Body of pancreas (tissue), 4 donors: ENCODE data around the gene HDGFL1. TPM values are rescaled to one million over a fixed set of nuclear protein-coding genes. Genes with fewer than 3 reads are reported as not detected.

Experiments
- ATAC-seq: fragments of 150-250 bp; one replicate; pipeline ENCODE4 v1.9.1; 2016
- DNase-seq, 4 donors: peaks; one replicate each; pipeline ENCODE4 v3.0.0-alpha.2; 2019
- H3K27ac ChIP-seq, 4 donors: fragments of 200-600 bp; sonication (generic); 1 replicate in 3 of 4; 2 replicates in 1 of 4; pipeline versions ENCODE4 v1.5.1 to v1.6.1; 2016 to 2019; ENCODE audit warnings: mild to moderate bottlenecking in 1 of 4, mixed read lengths in 1 of 4, moderate library complexity in 1 of 4
- H3K27me3 ChIP-seq, 2 donors: fragments of 200-600 bp; sonication (generic); one replicate each; pipeline ENCODE4 v1.6.0; 2016; ENCODE audit warnings: mild to moderate bottlenecking in 1 of 2
- H3K36me3 ChIP-seq, 2 donors: fragments of 200-600 bp; sonication (generic); replicated peaks in 1 of 2; 2 replicates each; pipeline ENCODE4 v1.5.1; 2016; ENCODE audit warnings: low read depth in 2 of 2; ENCODE audit not compliant: insufficient read depth in 1 of 2
- H3K4me1 ChIP-seq: fragments of 200-600 bp; sonication (generic); one replicate; pipeline ENCODE4 v1.6.0; 2016
- H3K4me3 ChIP-seq, 2 donors: fragments of 200-600 bp; sonication (generic); 1 replicate in 1 of 2; 2 replicates in 1 of 2; pipeline ENCODE4 v1.5.1; 2016 to 2019
- H3K9me3 ChIP-seq, 3 donors: fragments of 200-600 bp; sonication (generic); 1 replicate in 2 of 3; 2 replicates in 1 of 3; pipeline ENCODE4 v1.5.1; 2016
- POLR2A ChIP-seq, 3 donors: fragments of 450-650 bp; IDR thresholded peaks; one replicate each; pipeline ENCODE4 v1.6.1; 2016; ENCODE audit warnings: antibody characterized with exemption in 3 of 3, mild to moderate bottlenecking in 2 of 3
- WGBS, 2 donors: methylation state at CpG; one replicate each; pipeline ENCODE4 v1.1.5; 2017; 5-methylcytosine and 5-hydroxymethylcytosine counted together
- intact Hi-C: fragments of 100-400 bp; cut with DNase I; formaldehyde crosslinking; loops from one replicate; pipeline ENCODE4 v1.15.1; 2023
- total RNA-seq, 2 donors: library from RNA; depleted of rRNA; stranded (reverse); fragments of >200 nt; gene quantifications; one replicate each; pipeline ENCODE4 v1.1.0, GENCODE V29; 2016
- TF ChIP-seq, protein P1 (sequence below), 7 experiments: fragments of 450-650 bp in 4 of 7; fragments of 200-600 bp in 3 of 7; sonication (generic) in 3 of 7; IDR thresholded peaks; one replicate each; pipeline ENCODE4 v1.5.1; 2016 to 2019; ENCODE audit warnings: antibody characterized with exemption in 7 of 7

HDGFL1 gene
- total RNA-seq, 2 donors from 2014 or later = not detected

DNA sequence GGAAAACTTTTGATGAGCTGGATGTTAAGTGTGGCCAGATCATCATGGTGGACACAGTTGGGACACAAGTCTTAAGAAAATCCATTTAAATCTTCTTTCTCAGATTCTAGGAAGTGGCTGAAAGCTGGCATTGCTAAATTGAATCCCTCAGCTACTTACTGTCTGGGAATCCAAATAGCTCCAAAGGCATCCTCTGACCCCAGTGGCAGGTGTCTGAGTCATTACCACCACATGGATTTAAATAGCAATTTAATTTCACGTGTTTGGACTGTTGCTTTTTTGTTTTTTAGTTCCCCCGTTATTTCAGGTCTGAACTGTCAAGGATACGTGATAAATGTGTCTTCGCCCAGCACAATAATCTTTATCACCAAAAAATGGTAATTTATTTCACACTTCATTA is 33.2 kb upstream of the HDGFL1 start:
- intact Hi-C loops = no loop called here
- no peak overlapping the region for H3K27ac ChIP-seq

DNA sequence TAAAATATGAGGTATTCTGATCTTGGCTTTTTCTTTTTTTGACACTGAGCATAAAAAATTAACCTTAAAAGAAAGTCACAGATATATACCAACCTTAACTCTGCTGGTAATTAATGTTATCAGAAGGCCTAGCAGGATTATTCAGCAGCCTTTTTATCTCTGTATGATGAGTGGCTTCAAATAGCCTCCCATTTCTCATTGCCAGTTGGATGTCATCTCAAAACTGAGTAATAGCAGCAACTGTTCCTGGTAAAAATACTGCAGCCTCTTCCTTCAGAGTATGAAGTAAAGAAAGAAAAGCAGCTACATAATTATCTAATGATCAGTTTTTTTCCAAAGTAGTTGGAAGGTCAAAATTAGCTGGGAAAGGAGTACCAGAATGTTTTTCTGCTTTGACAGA is 24.9 kb upstream of the HDGFL1 start:
- DNase-seq = no peak
- Histone ChIP-seq H3K36me3 (no peaks in the 10 kb centered on the region), H3K9me3 (no peaks in the 10 kb centered on the region), H3K4me1 (no peaks in the 10 kb centered on the region), H3K4me3 (no peak overlapping the region), H3K27me3 (no peaks in the 10 kb centered on the region), H3K27ac (no peak overlapping the region)
- no peak for ATAC-seq
- TF ChIP-seq, protein P1, sequence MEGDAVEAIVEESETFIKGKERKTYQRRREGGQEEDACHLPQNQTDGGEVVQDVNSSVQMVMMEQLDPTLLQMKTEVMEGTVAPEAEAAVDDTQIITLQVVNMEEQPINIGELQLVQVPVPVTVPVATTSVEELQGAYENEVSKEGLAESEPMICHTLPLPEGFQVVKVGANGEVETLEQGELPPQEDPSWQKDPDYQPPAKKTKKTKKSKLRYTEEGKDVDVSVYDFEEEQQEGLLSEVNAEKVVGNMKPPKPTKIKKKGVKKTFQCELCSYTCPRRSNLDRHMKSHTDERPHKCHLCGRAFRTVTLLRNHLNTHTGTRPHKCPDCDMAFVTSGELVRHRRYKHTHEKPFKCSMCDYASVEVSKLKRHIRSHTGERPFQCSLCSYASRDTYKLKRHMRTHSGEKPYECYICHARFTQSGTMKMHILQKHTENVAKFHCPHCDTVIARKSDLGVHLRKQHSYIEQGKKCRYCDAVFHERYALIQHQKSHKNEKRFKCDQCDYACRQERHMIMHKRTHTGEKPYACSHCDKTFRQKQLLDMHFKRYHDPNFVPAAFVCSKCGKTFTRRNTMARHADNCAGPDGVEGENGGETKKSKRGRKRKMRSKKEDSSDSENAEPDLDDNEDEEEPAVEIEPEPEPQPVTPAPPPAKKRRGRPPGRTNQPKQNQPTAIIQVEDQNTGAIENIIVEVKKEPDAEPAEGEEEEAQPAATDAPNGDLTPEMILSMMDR (IDR thresholded peaks at IDR 0.05) = no peak
- no peak for TF ChIP-seq POLR2A (IDR thresholded peaks at IDR 0.05)
- intact Hi-C loops = no loop called here

More for the DNA sequence above, 33.2 kb upstream of the HDGFL1 start:
- WGBS, 2 donors = 77 to 81% methylated on average over 4 of the region's 4 CpGs
- ATAC-seq (no peak), DNase-seq (no peak)
- H3K4me1 ChIP-seq = no peaks in the 10 kb centered on the region
- no peaks in the 10 kb centered on the region for H3K9me3 ChIP-seq
- H3K27me3 ChIP-seq = no peaks in the 10 kb centered on the region
- H3K36me3 ChIP-seq = no peaks in the 10 kb centered on the region
- TF ChIP-seq, protein P1 (IDR thresholded peaks at IDR 0.05) = no peak
- TF ChIP-seq POLR2A (IDR thresholded peaks at IDR 0.05) = no peak
- H3K4me3 ChIP-seq = no peak overlapping the region

DNA sequence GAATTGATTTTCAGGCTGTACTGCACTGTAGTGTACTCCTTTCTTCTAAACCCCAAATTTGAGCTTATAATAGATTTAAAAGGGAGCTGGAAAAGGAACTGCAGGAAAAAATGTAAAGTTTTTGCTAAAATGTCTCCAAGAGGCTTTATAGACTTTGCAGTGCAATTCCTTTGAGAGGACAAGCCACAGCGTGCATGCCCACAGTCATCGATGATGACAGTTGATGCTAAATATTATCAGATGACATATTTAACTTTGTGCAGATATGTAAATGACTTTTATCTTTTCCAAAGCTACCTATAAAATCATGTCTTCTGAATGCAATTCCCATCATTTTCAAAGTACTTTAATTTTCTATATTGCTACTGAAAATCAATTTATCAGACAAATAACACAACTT is 24.3 kb upstream of the HDGFL1 start:
- no peak overlapping the region for H3K27ac ChIP-seq
- no peaks in the 10 kb centered on the region for H3K27me3 ChIP-seq
- TF ChIP-seq, protein P1 (IDR thresholded peaks at IDR 0.05) = no peak
- no peak for TF ChIP-seq POLR2A (IDR thresholded peaks at IDR 0.05)
- H3K4me1 ChIP-seq = no peaks in the 10 kb centered on the region
- intact Hi-C loops = no loop called here
- DNase-seq = no peak
- ATAC-seq = no peak
- no peaks in the 10 kb centered on the region for H3K9me3 ChIP-seq
- WGBS, 2 donors = 96% methylated on average over 2 of the region's 2 CpGs
- H3K36me3 ChIP-seq = no peaks in the 10 kb centered on the region
- no peak overlapping the region for H3K4me3 ChIP-seq

DNA sequence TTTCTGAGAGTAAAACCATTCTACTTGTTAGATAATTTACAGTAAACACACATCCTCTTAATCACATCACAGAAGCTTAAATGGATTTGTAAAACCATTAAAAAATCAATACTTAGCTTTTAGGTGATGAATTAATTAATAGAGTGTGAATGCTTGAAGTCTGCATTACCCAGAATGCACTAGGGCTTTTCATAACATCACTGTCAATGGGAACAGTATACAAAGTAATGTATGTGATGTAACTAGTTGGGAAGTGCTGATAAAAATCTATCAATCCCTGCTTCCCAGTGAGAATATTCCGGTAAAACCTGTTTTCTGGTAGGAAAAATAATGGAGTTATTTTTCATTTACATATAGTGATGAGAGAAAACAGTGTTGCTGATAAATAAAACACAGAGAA is 23.1 kb upstream of the HDGFL1 start:
- TF ChIP-seq, protein P1 (IDR thresholded peaks at IDR 0.05) = no peak
- no peak for TF ChIP-seq POLR2A (IDR thresholded peaks at IDR 0.05)
- ATAC-seq (no peak), DNase-seq (no peak)
- H3K9me3 ChIP-seq = no peaks in the 10 kb centered on the region
- H3K27me3 ChIP-seq = no peaks in the 10 kb centered on the region
- 82 to 83% methylated on average over 1 of the region's 1 CpG for WGBS, 2 donors
- no peak overlapping the region for H3K27ac ChIP-seq
- H3K4me1 ChIP-seq = no peaks in the 10 kb centered on the region
- H3K4me3 ChIP-seq = no peak overlapping the region
- H3K36me3 ChIP-seq = no peaks in the 10 kb centered on the region
- intact Hi-C loops = no loop called here

DNA sequence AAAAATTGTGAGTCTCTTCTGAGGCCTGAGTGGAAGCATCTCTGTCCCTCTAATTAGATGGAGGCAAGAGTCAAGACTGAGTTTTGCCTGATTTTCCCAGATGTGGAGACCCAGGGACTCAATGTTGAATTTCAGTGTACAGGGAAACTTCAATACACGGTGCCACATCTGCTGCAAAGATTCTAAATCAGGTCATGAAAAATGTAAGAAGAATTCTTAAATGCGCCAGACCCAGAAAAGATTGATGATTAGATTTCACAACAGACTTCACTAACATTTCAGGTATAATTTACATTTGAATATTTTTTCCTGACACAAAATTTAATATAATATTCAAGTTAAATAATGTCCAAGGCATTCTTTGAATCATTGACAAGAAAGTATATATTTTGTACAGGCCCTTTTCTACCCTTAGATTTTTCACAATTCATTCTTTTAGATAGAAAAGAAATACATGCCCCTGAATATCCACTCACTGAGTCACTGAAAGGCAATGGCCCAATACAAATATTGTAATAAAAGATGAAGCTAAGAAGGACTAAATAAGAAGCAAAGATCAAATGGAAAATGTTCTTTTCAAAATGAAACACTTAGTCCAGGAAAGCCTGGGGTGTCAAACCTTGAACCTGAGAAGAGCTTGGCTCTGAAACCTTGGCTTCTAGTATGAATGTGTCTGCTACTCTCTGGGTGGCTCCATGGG is 18.2 kb upstream of the HDGFL1 start:
- ATAC-seq = no peak
- Histone ChIP-seq H3K27me3 (no peaks in the 10 kb centered on the region), H3K4me3 (no peak overlapping the region), H3K27ac (no peak overlapping the region), H3K4me1 (peaks cover under 1% of the 10 kb centered on the region), H3K9me3 (no peaks in the 10 kb centered on the region), H3K36me3 (no peaks in the 10 kb centered on the region)
- TF ChIP-seq, protein P1 (IDR thresholded peaks at IDR 0.05) = no peak
- TF ChIP-seq POLR2A (IDR thresholded peaks at IDR 0.05) = no peak
- intact Hi-C loops = no loop called here
- DNase-seq = no peak
- 91 to 94% methylated on average over 2 of the region's 2 CpGs for WGBS, 2 donors
